Astrocyte of the cerebellum (primary cell): Measurements from ENCODE around the gene FAF2.

Experiments
- DNase-seq: peaks from one replicate; pipeline ENCODE4 v3.0.0-alpha.2; 2011; ENCODE audit warnings: low read depth
- H3K4me3 ChIP-seq: 2 replicates; pipeline ENCODE4 v1.5.1; 2011; ENCODE audit warnings: mild to moderate bottlenecking, low read depth, low read length, moderate library complexity
- in situ Hi-C: cut with HindIII; loops from 2 replicates; pipeline ENCODE4 v1.10.0; 2017; ENCODE audit warnings: low sequenced_read_pairs
- TF ChIP-seq, protein P1 (sequence below): IDR thresholded peaks from 2 replicates; pipeline ENCODE4 v1.5.1; 2012; ENCODE audit warnings: low read length, low read depth, moderate library complexity, mild to moderate bottlenecking; ENCODE audit errors: missing control alignments

The FAF2 gene

DNA sequence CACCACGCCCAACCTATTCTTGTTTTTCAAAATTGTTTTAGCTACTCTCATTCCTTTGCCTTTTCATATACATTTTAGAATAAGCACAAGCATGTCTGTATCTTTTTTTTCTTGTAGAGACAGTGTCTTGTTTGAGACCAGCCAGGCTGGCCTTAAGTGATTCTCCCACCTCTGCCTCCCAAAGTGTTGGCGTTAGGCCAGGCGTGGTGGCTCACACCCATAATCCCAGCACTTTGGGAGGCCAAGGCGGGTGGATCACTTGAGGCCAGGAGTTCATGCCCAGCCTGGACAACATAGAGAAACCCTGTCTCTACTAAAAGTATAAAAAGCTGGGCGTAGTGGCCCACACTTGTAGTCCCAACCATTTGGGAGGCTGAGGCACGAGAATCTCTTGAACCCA lies 76.0 kb downstream of the FAF2 start:
- H3K4me3 ChIP-seq: no peak overlapping the region
- in situ Hi-C loops: no loop called here
- DNase-seq: no peak
- TF ChIP-seq, protein P1, sequence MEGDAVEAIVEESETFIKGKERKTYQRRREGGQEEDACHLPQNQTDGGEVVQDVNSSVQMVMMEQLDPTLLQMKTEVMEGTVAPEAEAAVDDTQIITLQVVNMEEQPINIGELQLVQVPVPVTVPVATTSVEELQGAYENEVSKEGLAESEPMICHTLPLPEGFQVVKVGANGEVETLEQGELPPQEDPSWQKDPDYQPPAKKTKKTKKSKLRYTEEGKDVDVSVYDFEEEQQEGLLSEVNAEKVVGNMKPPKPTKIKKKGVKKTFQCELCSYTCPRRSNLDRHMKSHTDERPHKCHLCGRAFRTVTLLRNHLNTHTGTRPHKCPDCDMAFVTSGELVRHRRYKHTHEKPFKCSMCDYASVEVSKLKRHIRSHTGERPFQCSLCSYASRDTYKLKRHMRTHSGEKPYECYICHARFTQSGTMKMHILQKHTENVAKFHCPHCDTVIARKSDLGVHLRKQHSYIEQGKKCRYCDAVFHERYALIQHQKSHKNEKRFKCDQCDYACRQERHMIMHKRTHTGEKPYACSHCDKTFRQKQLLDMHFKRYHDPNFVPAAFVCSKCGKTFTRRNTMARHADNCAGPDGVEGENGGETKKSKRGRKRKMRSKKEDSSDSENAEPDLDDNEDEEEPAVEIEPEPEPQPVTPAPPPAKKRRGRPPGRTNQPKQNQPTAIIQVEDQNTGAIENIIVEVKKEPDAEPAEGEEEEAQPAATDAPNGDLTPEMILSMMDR: no peak

DNA sequence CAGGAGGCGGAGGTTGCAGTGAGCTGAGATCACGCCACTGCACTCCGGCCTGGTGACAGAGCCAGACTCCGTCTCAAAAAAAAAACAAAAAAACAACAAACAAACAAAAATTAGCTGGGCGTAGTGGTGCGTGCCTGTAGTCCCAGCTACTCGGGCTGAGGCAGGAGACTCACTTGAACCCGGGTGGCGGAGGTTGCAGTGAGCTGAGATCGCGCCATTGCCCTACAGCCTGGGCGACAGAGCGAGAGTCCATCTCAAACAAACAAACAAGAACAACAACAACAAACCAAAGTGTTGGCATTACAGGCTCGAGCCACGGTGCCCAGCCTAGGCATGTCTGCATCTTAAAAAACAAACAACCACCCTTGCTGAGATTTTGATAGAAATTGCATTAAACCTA lies 76.8 kb downstream of the FAF2 start:
- TF ChIP-seq, protein P1: no peak
- H3K4me3 ChIP-seq: no peak overlapping the region
- in situ Hi-C loops: no loop called here
- no peak for DNase-seq

DNA sequence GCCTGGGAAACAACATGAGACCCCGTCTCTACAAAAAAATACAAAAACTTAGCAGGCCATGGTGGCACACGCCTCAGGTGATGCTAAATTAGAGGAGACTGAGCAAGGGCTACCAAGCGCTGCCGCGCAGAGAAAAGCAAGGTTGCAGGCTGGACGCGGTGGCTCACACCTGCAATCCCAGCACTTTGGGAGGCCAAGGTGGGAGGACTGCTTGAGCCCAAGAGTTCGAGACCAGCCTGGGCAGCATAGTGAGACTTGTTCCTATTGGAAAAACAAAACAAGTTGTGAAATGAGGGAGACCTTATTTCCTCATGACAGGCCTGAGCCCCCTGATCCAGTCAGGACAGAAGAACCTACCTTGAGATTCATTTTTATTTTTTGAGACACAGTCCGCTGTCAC lies 77.5 kb downstream of the FAF2 start:
- no peak overlapping the region for H3K4me3 ChIP-seq
- in situ Hi-C loops: no loop called here
- DNase-seq: no peak
- TF ChIP-seq, protein P1: no peak

DNA sequence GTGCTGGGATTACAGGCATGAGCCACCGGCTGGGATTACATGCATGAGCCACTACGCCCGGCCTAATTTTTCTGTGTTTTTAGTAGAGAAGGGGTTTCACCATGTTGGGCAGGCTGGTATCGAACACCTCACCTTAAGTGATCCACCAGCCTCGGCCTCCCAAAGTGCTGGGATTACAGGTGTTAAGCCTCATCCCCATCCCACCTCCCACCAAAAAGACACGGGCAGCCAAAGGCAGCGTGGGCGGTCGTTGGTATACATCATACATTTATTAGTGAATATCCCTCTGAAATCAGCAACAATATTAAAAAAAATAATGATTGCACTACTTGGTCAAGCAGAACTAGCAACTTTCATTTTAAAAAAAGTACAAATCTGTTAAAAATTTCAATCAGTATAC lies 78.3 kb downstream of the FAF2 start:
- H3K4me3 ChIP-seq: no peak overlapping the region
- in situ Hi-C loops: no loop called here

DNA sequence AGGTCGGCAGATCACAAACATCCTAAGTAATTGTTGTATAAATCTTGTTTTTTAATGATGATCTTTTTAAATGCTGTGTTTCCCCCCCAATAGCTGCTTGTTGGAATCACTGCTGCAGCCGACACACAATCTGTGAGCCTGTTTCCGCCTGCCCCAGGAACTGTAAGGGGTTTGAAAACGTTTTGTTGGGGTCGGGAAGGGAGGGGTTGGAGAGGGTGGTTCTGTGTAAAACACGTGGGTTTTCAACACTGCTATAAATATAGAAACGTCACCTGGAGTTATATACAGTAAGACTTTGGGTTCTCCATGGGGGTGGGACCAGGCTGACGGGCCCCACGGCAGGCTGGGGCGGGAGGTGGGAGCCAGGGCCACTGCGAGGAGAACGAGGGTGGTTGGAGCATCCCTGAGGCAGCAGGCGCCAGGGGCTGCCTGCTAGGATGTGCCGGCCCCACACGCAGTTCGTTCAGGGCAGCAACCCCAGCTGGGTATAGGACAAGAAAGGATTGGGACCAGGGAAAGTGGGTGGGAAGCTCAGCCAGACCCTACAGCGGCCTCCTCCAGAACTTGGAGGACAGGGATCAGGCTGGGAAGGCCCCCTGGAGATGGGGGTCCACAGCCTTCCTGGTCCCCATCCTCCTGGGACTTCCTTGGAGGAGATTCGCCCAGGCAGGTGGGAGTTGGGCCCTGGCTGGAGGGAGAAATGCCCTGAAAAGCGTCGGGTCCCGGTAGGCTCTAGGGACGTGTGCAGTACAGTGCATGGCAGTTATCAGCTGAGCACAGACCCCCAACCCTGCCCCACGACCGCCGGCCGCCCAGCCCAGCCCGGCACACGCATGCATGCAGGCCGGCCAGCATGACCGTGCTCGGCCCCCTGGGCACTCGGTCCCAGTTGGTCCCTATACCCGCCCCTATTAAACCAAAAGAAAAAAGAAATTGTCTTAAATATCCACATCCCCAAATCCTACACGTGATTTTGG lies 79.3 kb downstream of the FAF2 start:
- in situ Hi-C loops: no loop called here
- no peak for DNase-seq
- no peak overlapping the region for H3K4me3 ChIP-seq
- TF ChIP-seq, protein P1: no peak

More for the DNA sequence above, 78.3 kb downstream of the FAF2 start:
- TF ChIP-seq, protein P1: no peak
- DNase-seq: no peak

DNA sequence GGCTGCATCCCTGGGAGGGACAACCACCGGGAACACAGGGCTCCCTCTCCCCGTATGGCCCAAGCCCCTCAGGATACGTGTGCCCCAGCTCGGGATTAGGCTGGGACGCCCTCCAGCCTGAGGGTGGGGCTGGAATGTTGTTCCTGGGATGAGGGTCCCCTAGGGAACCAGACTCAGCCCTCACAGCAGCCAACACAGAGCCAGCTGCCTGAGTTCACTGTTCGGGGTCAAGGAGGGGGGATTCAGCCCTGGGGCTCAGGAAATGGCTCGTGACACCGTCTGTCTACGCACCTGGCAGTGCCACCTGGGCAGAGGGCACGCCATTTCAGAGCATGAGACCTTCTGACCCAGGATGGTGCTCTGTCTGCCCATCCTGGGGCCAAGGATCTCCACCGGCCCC lies 80.1 kb downstream of the FAF2 start:
- in situ Hi-C loops: no loop called here

More for the DNA sequence above, 80.1 kb downstream of the FAF2 start:
- DNase-seq: no peak
- TF ChIP-seq, protein P1: no peak
- no peak overlapping the region for H3K4me3 ChIP-seq
